HG03571 (cell line): Measurements from ENCODE around the gene COPG2.
"Not testable (repeated sequence)": the region's sequence is repeated elsewhere in the genome, so short reads cannot be mapped to it uniquely, and the experiment has no call there.

Source experiments
- ATAC-seq: cut with Tn5 transposase; IDR thresholded peaks from one replicate; pipeline ENCODE4 v1.9.1; 2021; ENCODE audit not compliant: unreplicated experiment

COPG2 gene

GRCh38 chr7:130668258-130669084 is at the start of gene COPG2:
Gene COPG2, minus strand, starts transcription at chr7:130668748. Its CDS starts 80 bp downstream, at chr7:130668668.
- ATAC-seq = peak; percentile 95

GRCh38 chr7:130712416-130712815 is 43.9 kb upstream of the COPG2 start:
- ATAC-seq = no peak

- no peak for ATAC-seq
Measured at GRCh38 chr7:130708766-130709165, 40.2 kb upstream of the COPG2 start.

GRCh38 chr7:130708001-130708400 is 39.5 kb upstream of the COPG2 start:
- ATAC-seq = no peak

- no peak for ATAC-seq
Measured at GRCh38 chr7:130703851-130704250, 35.3 kb upstream of the COPG2 start.

GRCh38 chr7:130701650-130702049 is 33.1 kb upstream of the COPG2 start:
- no peak for ATAC-seq

GRCh38 chr7:130700760-130701159 is 32.2 kb upstream of the COPG2 start:
- no peak for ATAC-seq

- ATAC-seq = no peak
Measured at GRCh38 chr7:130699686-130700085, 31.1 kb upstream of the COPG2 start.

GRCh38 chr7:130697820-130698219 is 29.3 kb upstream of the COPG2 start:
- no peak for ATAC-seq

- ATAC-seq = no peak
Measured at GRCh38 chr7:130695840-130696239, 27.3 kb upstream of the COPG2 start.

- not testable (repeated sequence) for ATAC-seq
Measured at GRCh38 chr7:130692396-130692795, 23.8 kb upstream of the COPG2 start.

- ATAC-seq = no peak
Measured at GRCh38 chr7:130689683-130690082, 21.1 kb upstream of the COPG2 start.

GRCh38 chr7:130683026-130683425 is 14.5 kb upstream of the COPG2 start:
- no peak for ATAC-seq

GRCh38 chr7:130674456-130674855 is 5.9 kb upstream of the COPG2 start:
- no peak for ATAC-seq

GRCh38 chr7:130673066-130673465 is 4.5 kb upstream of the COPG2 start:
- no peak for ATAC-seq

- ATAC-seq = no peak
Measured at GRCh38 chr7:130672146-130672545, 3.6 kb upstream of the COPG2 start.

- no peak for ATAC-seq
Measured at GRCh38 chr7:130669085-130669700, 645 bp upstream of the COPG2 start.

GRCh38 chr7:130667593-130668257 is 823 bp downstream of the COPG2 start:
- ATAC-seq = no peak

- no peak for ATAC-seq
Measured at GRCh38 chr7:130662426-130662825, 6.1 kb downstream of the COPG2 start.

GRCh38 chr7:130655286-130655685 is 13.3 kb downstream of the COPG2 start:
- no peak for ATAC-seq

- ATAC-seq = no peak
Measured at GRCh38 chr7:130654850-130655249, 13.7 kb downstream of the COPG2 start.

- ATAC-seq = no peak
Measured at GRCh38 chr7:130650611-130651120, 17.9 kb downstream of the COPG2 start.
